OCI-LY7 (cell line): ENCODE results near the gene STAT6.

Experiments
- CTCF ChIP-seq: fragments of 200-600 bp; sonication (generic); conservative IDR thresholded peaks from 2 replicates; pipeline ENCODE4 v1.5.1; 2014; ENCODE audit warnings: mild to moderate bottlenecking, antibody characterized with exemption, low read length, moderate library complexity, mixed read lengths
- EZH2phosphoT487 ChIP-seq: fragments of 200-600 bp; sonication (generic); IDR thresholded peaks from 2 replicates; pipeline ENCODE4 v1.6.1; 2018; ENCODE audit warnings: low read depth, borderline replicate concordance, mild to moderate bottlenecking, mixed run types, antibody characterized with exemption, low read length, moderate library complexity, mixed read lengths

- TF ChIP-seq CTCF (no peak), EZH2phosphoT487 (no peak)
Observed at GRCh38 chr12:57134949-57135348, 23.8 kb upstream of the STAT6 start.
